ENCODE measurements around the gene GOLGA6B. TPM values are rescaled to one million over a fixed set of nuclear protein-coding genes. Genes with fewer than 3 reads are reported as not detected.
"Not testable (repeated sequence)": the region's sequence is repeated elsewhere in the genome, so short reads cannot be mapped to it uniquely, and the experiment has no call there.

Gene GOLGA6B, protein sequence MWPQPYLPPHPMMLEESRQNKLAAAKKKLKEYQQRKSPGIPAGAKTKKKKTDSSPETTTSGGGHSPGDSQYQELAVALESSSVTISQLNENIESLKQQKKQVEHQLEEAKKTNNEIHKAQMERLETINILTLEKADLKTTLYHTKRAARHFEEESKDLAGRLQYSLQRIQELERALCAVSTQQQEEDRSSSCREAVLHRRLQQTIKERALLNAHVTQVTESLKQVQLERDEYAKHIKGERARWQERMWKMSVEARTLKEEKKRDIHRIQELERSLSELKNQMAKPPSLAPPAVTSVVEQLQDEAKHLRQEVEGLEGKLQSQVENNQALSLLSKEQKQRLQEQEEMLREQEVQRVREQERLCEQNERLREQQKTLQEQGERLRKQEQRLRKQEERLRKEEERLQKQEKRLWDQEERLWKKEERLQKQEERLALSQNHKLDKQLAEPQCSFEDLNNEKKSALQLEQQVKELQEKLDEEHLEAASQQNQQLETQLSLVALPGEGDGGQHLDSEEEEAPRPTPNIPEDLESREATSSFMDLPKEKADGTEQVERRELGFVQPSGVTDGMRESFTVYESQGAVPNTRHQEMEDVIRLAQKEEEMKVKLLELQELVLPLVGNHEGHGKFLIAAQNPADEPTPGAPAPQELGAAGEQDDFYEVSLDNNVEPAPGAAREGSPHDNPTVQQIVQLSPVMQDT
- total RNA-seq (not detected), polyA plus RNA-seq (not detected)
- long read RNA-seq, donor 1: 0 reads
- long read RNA-seq, donor 2: 0 reads
- long read RNA-seq, donor 3: 0 reads
- long read RNA-seq, donor 4: 0 reads
- long read RNA-seq, donor 5: 0 reads

DNA sequence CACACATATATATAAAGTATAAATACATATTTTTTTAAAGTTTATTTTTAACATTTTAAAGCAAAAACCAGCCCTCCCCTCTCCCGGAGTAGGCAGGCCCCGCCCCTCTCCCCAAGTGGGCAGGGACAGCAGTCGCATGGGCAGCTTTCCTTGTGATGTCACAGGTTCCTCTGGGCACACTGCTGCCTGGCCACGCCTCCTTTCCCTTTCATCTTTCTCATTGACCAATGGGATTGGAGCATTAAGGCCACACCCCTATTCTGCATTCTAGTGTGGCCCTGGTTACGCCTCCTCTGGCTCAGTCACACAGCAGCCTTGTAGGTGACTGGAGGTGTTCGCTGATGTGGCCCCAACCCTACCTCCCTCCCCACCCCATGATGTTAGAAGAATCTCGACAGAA lies at the start of gene GOLGA6B:
TSS of gene GOLGA6B (plus strand) at position 301 of the 400 bp plus-strand sequence. CDS start at position 342, 41 bp downstream.
- not testable (repeated sequence) for ATAC-seq (ENCODE audit: insufficient read depth, low FRiP score); H3K4me1 ChIP-seq (ENCODE audit: control insufficient read depth in 5 of 5, insufficient read depth in 5 of 5, low read length in 5 of 5); H3K36me3 ChIP-seq (ENCODE audit: control insufficient read depth in 4 of 4, insufficient read depth in 4 of 4, low read length in 4 of 4); DNase-seq; H3K9ac ChIP-seq (ENCODE audit: insufficient read depth in 1 of 2, low read length in 2 of 2); H3K27me3 ChIP-seq (ENCODE audit: control insufficient read depth in 3 of 3, insufficient read depth in 3 of 3, low read length in 2 of 3); H3K27ac ChIP-seq (ENCODE audit: low read depth in 1 of 2, low read length in 1 of 2); H3K4me3 ChIP-seq; H3K9me3 ChIP-seq (ENCODE audit: control insufficient read depth in 4 of 4, insufficient read depth in 3 of 4, low read length in 3 of 4)
- WGBS, 2 donors: no CpG with 5 or more reads among the region's 7 CpGs

DNA sequence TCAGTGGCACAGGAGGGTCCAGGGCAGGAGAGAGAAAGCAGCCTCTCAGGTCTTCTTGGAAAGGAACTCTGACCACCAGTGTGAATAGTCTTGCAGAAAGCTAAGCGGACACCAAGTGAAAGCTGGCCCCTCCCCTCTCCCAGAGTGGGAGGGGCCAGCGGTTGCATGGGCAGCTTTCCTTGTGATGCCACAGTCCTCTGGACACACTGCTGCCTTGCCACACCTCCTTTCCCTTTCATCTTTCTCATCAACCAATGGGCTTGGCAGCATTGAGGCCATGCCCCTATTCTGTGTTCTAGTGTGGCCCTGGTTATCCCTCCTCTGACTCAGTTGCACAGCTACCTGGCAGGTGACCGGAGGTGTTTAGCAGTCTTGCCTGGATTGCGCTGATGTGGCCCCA lies 49.7 kb upstream of the GOLGA6B start:
- no peaks in the 10 kb centered on the region for H3K4me1 ChIP-seq (ENCODE audit: control insufficient read depth in 5 of 5, insufficient read depth in 5 of 5, low read length in 5 of 5)
- ATAC-seq (ENCODE audit: insufficient read depth, low FRiP score) (no peak), DNase-seq (no peak)
- H3K36me3 ChIP-seq (ENCODE audit: control insufficient read depth in 4 of 4, insufficient read depth in 4 of 4, low read length in 4 of 4): no peaks in the 10 kb centered on the region
- TF ChIP-seq, protein P1, sequence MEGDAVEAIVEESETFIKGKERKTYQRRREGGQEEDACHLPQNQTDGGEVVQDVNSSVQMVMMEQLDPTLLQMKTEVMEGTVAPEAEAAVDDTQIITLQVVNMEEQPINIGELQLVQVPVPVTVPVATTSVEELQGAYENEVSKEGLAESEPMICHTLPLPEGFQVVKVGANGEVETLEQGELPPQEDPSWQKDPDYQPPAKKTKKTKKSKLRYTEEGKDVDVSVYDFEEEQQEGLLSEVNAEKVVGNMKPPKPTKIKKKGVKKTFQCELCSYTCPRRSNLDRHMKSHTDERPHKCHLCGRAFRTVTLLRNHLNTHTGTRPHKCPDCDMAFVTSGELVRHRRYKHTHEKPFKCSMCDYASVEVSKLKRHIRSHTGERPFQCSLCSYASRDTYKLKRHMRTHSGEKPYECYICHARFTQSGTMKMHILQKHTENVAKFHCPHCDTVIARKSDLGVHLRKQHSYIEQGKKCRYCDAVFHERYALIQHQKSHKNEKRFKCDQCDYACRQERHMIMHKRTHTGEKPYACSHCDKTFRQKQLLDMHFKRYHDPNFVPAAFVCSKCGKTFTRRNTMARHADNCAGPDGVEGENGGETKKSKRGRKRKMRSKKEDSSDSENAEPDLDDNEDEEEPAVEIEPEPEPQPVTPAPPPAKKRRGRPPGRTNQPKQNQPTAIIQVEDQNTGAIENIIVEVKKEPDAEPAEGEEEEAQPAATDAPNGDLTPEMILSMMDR (IDR thresholded peaks at IDR 0.05; ENCODE audit: control extremely low read depth, extremely low read depth): no peak
- H3K27me3 ChIP-seq (ENCODE audit: control insufficient read depth in 3 of 3, insufficient read depth in 3 of 3, low read length in 2 of 3): no peaks in the 10 kb centered on the region
- no peak overlapping the region for H3K4me3 ChIP-seq
- H3K9ac ChIP-seq (ENCODE audit: insufficient read depth in 1 of 2, low read length in 2 of 2): no peak overlapping the region
- H3K9me3 ChIP-seq (ENCODE audit: control insufficient read depth in 4 of 4, insufficient read depth in 3 of 4, low read length in 3 of 4): no peaks in the 10 kb centered on the region
- 89 to 97% methylated on average over 4 of the region's 4 CpGs for WGBS, 2 donors
- H3K27ac ChIP-seq (ENCODE audit: low read depth in 1 of 2, low read length in 1 of 2): no peak overlapping the region

DNA sequence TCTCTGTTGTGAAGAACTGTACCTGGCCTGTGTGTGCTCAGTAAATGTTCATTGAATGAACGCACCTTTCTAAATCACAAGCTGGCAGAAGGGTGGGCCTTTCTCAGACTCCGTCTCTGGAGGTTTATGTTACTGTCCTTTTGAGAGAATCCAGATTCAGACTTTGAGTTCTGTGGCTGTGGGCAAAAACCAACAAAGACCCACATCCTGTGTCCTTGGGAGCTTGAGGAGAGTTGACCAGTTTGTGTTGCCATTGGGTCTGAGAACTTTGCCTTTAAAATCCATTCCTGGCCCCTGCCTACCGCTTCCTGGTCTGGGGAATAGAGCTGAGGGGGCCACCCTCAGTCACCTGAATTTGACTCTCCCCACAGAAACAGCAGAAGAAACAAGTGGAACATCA lies 46.4 kb upstream of the GOLGA6B start:
- WGBS, 2 donors: 96 to 98% methylated on average over 3 of the region's 3 CpGs
- not testable (repeated sequence) for H3K27me3 ChIP-seq (ENCODE audit: control insufficient read depth in 3 of 3, insufficient read depth in 3 of 3, low read length in 2 of 3); H3K4me3 ChIP-seq; H3K27ac ChIP-seq (ENCODE audit: low read depth in 1 of 2, low read length in 1 of 2); H3K9ac ChIP-seq (ENCODE audit: insufficient read depth in 1 of 2, low read length in 2 of 2); DNase-seq; H3K9me3 ChIP-seq (ENCODE audit: control insufficient read depth in 4 of 4, insufficient read depth in 3 of 4, low read length in 3 of 4); H3K4me1 ChIP-seq (ENCODE audit: control insufficient read depth in 5 of 5, insufficient read depth in 5 of 5, low read length in 5 of 5); ATAC-seq (ENCODE audit: insufficient read depth, low FRiP score); H3K36me3 ChIP-seq (ENCODE audit: control insufficient read depth in 4 of 4, insufficient read depth in 4 of 4, low read length in 4 of 4)

DNA sequence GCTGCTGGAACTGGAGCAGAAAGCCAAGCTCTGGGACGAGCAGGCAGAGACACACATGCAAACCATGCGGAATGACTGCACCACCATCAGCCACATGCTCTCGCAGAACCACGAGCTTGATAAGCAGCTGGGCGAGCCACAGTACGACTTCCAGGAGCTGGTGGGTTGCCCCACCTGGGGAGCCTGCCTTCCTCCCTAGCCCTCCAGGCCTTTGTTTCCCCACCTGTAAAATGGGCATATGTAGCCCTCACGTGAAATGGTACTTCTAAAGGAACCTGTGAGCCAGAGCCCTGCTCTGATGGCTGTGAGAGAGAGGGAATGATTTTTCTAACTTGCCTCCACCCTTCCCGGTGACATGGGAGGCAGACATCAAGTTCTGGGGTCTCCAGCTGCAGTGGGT lies 44.6 kb upstream of the GOLGA6B start:
- WGBS, 2 donors: 90 to 95% methylated on average over 8 of the region's 8 CpGs
- DNase-seq: no peak
- TF ChIP-seq, protein P1 (IDR thresholded peaks at IDR 0.05; ENCODE audit: control extremely low read depth, extremely low read depth): no peak
- Histone ChIP-seq H3K27ac (ENCODE audit: low read depth in 1 of 2, low read length in 1 of 2) (no peak overlapping the region), H3K9ac (ENCODE audit: insufficient read depth in 1 of 2, low read length in 2 of 2) (no peak overlapping the region), H3K4me1 (ENCODE audit: control insufficient read depth in 5 of 5, insufficient read depth in 5 of 5, low read length in 5 of 5) (no peaks in the 10 kb centered on the region), H3K9me3 (ENCODE audit: control insufficient read depth in 4 of 4, insufficient read depth in 3 of 4, low read length in 3 of 4) (no peaks in the 10 kb centered on the region), H3K36me3 (ENCODE audit: control insufficient read depth in 4 of 4, insufficient read depth in 4 of 4, low read length in 4 of 4) (no peaks in the 10 kb centered on the region), H3K4me3 (no peak overlapping the region), H3K27me3 (ENCODE audit: control insufficient read depth in 3 of 3, insufficient read depth in 3 of 3, low read length in 2 of 3) (no peaks in the 10 kb centered on the region)
- ATAC-seq (ENCODE audit: insufficient read depth, low FRiP score): no peak

DNA sequence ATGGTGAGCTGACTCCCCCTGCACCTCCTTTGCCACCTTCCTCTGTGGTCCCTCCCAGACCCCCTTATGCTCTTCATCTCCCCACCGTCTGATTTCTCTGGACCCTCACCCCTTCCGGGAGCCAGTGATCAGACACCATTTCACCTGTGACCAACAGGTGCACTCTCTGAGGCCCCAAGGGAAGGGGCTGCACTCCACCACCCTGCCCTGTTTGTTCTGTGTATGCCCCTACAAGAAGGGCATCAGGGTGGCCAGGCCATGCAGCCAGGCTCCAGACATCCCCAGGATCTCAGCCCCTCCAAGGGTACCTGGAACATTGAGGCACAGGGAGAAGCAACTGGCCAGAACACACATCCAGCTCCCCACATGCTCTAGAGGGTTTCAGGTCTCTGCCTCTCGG lies 42.2 kb upstream of the GOLGA6B start:
- not testable (repeated sequence) for DNase-seq; H3K4me3 ChIP-seq; H3K27ac ChIP-seq (ENCODE audit: low read depth in 1 of 2, low read length in 1 of 2); H3K4me1 ChIP-seq (ENCODE audit: control insufficient read depth in 5 of 5, insufficient read depth in 5 of 5, low read length in 5 of 5); H3K36me3 ChIP-seq (ENCODE audit: control insufficient read depth in 4 of 4, insufficient read depth in 4 of 4, low read length in 4 of 4); ATAC-seq (ENCODE audit: insufficient read depth, low FRiP score); H3K9me3 ChIP-seq (ENCODE audit: control insufficient read depth in 4 of 4, insufficient read depth in 3 of 4, low read length in 3 of 4); H3K27me3 ChIP-seq (ENCODE audit: control insufficient read depth in 3 of 3, insufficient read depth in 3 of 3, low read length in 2 of 3); H3K9ac ChIP-seq (ENCODE audit: insufficient read depth in 1 of 2, low read length in 2 of 2)
- WGBS, 2 donors: 92 to 96% methylated on average over 3 of the region's 3 CpGs
